Thymus (tissue), 11 donors: Measurements from ENCODE around the gene ACKR4. TPM values are rescaled to one million over a fixed set of nuclear protein-coding genes. Genes with fewer than 3 reads are reported as not detected.
"Not testable (repeated sequence)": the region's sequence is repeated elsewhere in the genome, so short reads cannot be mapped to it uniquely, and the experiment has no call there.

Experiments used
- DNase-seq, 9 donors: peaks; one replicate each; pipeline ENCODE4 v3.0.0-alpha.2; 2013; ENCODE audit warnings: low spot score in 9 of 9, low read depth in 6 of 9, missing footprints in 1 of 9
- H3K27ac ChIP-seq, 2 donors: one replicate each; pipeline ENCODE4 v1.5.1; 2013; ENCODE audit warnings: control low read depth in 1 of 2, low read depth in 1 of 2, low read length in 1 of 2, mild to moderate bottlenecking in 1 of 2, moderate library complexity in 1 of 2
- H3K27me3 ChIP-seq, 2 donors: one replicate each; pipeline ENCODE4 v1.5.1; 2013; ENCODE audit warnings: low read length in 1 of 2; ENCODE audit not compliant: control insufficient read depth in 2 of 2, insufficient read depth in 1 of 2
- H3K36me3 ChIP-seq, 2 donors: one replicate each; pipeline ENCODE4 v1.5.1; 2013; ENCODE audit warnings: low read length in 1 of 2, mild to moderate bottlenecking in 1 of 2, moderate library complexity in 1 of 2; ENCODE audit not compliant: control insufficient read depth in 2 of 2, insufficient read depth in 2 of 2
- H3K4me1 ChIP-seq, 2 donors: one replicate each; pipeline ENCODE4 v1.5.1; 2013; ENCODE audit warnings: low read length in 2 of 2; ENCODE audit not compliant: control insufficient read depth in 2 of 2, insufficient read depth in 2 of 2
- H3K4me3 ChIP-seq, 2 donors: one replicate each; pipeline ENCODE4 v1.5.1; 2013; ENCODE audit warnings: low read length in 2 of 2, control low read depth in 1 of 2, mild to moderate bottlenecking in 1 of 2
- H3K9me3 ChIP-seq, 2 donors: one replicate each; pipeline ENCODE4 v1.5.1; 2013; ENCODE audit warnings: low read length in 1 of 2, mild to moderate bottlenecking in 1 of 2; ENCODE audit not compliant: control insufficient read depth in 2 of 2, insufficient read depth in 1 of 2
- WGBS: extraction: QIAGEN DNeasy Blood & Tissue Kit; methylation state at CpG from one replicate; pipeline ENCODE4 v1.1.7; 2013; 5-methylcytosine and 5-hydroxymethylcytosine counted together
- polyA plus RNA-seq: library from polyadenylated mRNA; stranded (reverse); fragments of 200-250 nt; gene quantifications from one replicate; pipeline ENCODE4 v1.2.3, GENCODE V29; 2013
- total RNA-seq: library from RNA; stranded (reverse); fragments of 120-200 nt; gene quantifications from one replicate; pipeline ENCODE4 v1.2.4, GENCODE V29; 2013
- donor health status: healthy.

ACKR4 gene
- total and polyA plus RNA-seq, 2 donors = 0.71 to 0.94 TPM

- DNase-seq = no peak
- no peaks in the 10 kb centered on the region for H3K9me3 ChIP-seq
- no peak overlapping the region for H3K27ac ChIP-seq
- H3K4me3 ChIP-seq = no peak overlapping the region
- 97% methylated on average over 2 of the region's 2 CpGs for WGBS
- H3K27me3 ChIP-seq = no peaks in the 10 kb centered on the region
- H3K36me3 ChIP-seq = peaks cover 0 to 4% of the 10 kb centered on the region in 2 donors
- H3K4me1 ChIP-seq = no peaks in the 10 kb centered on the region
These were observed 8.3 kb downstream of the ACKR4 start for GRCh38 chr3:132605374-132605792.

- H3K36me3 ChIP-seq = peaks cover 0 to 4% of the 10 kb centered on the region in 2 donors
- 100% methylated on average over 1 of the region's 1 CpG for WGBS
- H3K27me3 ChIP-seq = no peaks in the 10 kb centered on the region
- H3K27ac ChIP-seq = no peak overlapping the region
- no peaks in the 10 kb centered on the region for H3K4me1 ChIP-seq
- no peaks in the 10 kb centered on the region for H3K9me3 ChIP-seq
- H3K4me3 ChIP-seq = no peak overlapping the region
- no peak for DNase-seq
These were observed 9.0 kb downstream of the ACKR4 start for GRCh38 chr3:132606085-132606484.

DNA sequence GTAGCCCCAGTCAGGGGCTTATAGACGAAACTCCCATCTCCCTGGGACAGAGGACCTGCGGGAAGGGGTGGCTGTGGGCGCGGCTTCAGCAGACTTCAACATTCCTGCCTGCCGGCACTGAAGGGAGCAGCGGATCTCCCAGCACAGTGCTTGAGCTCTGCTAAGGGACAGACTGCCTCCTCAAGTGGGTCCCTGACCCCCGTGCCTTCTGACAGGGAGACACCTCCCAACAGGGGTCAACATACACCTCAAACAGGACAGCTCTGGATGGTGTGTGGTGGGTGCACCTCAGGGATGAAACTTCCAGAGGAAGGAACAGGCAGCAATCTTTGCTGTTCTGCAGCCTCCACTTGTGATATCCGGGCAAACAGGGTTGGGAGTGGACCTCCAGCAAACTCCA is 9.6 kb downstream of the ACKR4 start:
- WGBS = 98% methylated on average over 8 of the region's 8 CpGs
- DNase-seq, H3K27ac ChIP-seq, H3K27me3 ChIP-seq, H3K9me3 ChIP-seq, H3K36me3 ChIP-seq, H3K4me3 ChIP-seq, H3K4me1 ChIP-seq: not testable (repeated sequence)

DNA sequence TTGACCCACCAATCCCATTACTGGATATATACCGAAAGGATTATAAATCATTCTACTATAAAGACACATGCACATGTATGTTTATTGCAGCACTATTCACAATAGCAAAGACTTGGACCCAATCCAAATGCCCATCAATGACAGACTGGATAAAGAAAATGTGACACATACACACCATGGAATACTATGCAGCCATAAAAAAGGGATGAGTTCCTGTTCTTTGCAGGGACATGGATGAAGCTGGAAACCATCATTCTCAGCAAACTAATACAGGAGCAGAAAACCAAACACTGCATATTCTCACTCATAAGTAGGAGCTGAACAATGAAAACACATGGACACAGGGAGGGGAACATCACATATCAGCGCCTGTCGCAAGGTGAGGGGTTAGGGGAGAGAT is 18.2 kb downstream of the ACKR4 start:
- 96% methylated on average over 3 of the region's 3 CpGs for WGBS
- not testable (repeated sequence) for H3K4me1 ChIP-seq, H3K36me3 ChIP-seq, H3K4me3 ChIP-seq, DNase-seq, H3K9me3 ChIP-seq, H3K27ac ChIP-seq, H3K27me3 ChIP-seq

GRCh38 chr3:132615881-132616280 is 18.8 kb downstream of the ACKR4 start:
- no peaks in the 10 kb centered on the region for H3K9me3 ChIP-seq
- 56% methylated on average over 3 of the region's 3 CpGs for WGBS
- H3K27me3 ChIP-seq = no peaks in the 10 kb centered on the region
- H3K4me3 ChIP-seq = no peak overlapping the region
- DNase-seq = no peak
- no peaks in the 10 kb centered on the region for H3K4me1 ChIP-seq
- no peak overlapping the region for H3K27ac ChIP-seq
- H3K36me3 ChIP-seq = no peaks in the 10 kb centered on the region

DNA sequence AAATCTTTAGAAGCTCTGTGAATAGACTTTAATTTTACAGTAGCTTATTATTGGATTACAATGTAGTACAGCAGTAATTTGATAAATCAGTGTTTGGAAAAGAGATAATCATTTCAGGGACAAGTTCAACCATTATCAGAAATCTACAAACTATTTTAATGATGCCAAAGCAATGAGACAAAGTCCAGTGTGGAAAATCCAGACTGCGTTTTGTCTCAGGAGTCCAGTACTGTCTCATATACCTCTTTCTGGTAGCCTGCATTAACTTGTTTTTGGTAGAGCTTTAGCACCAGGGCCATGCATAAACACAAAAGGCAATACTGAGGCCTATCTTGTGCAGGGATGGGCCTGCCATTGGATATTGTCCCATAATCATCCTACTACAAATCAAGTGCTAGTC is 19.7 kb downstream of the ACKR4 start:
- whole genome bisulfite sequencing = 96% methylated on average over 1 of the region's 1 CpG
- Histone ChIP-seq H3K27me3 (no peaks in the 10 kb centered on the region), H3K4me1 (no peaks in the 10 kb centered on the region), H3K9me3 (no peaks in the 10 kb centered on the region), H3K27ac (no peak overlapping the region), H3K36me3 (no peaks in the 10 kb centered on the region), H3K4me3 (no peak overlapping the region)
- DNase-seq = no peak

- DNase-seq = no peak
- H3K4me3 ChIP-seq = no peak overlapping the region
- no peak overlapping the region for H3K27ac ChIP-seq
- no peaks in the 10 kb centered on the region for H3K27me3 ChIP-seq
- H3K36me3 ChIP-seq = peaks cover 0 to 9% of the 10 kb centered on the region in 2 donors
- WGBS = 33% methylated on average over 1 of the region's 1 CpG
- H3K9me3 ChIP-seq = no peaks in the 10 kb centered on the region
- no peaks in the 10 kb centered on the region for H3K4me1 ChIP-seq
These were observed 25.1 kb downstream of the ACKR4 start for GRCh38 chr3:132622148-132622547.

DNA sequence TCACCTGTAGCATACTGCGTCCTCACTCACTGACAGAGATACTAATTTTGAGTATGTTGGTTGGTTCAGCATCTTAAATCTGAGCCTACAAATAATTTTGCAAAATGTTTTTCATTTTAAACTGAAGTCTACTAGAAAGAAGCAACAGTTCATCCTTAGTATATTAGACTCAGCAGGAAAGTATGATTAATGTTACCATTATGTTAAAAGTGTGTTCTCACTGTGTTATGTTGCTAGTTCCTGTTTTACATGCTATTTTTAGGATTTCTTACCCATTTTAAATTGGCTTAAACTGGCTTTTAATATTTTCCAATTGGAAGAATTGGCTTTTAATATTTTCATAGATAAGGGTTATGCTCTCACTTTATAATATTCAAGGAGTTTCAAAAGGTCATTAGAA is 25.7 kb downstream of the ACKR4 start:
- 97% methylated on average over 1 of the region's 1 CpG for WGBS
- H3K9me3 ChIP-seq = no peaks in the 10 kb centered on the region
- H3K36me3 ChIP-seq = peaks cover 0 to 15% of the 10 kb centered on the region in 2 donors
- no peaks in the 10 kb centered on the region for H3K27me3 ChIP-seq
- H3K4me3 ChIP-seq = no peak overlapping the region
- H3K4me1 ChIP-seq = no peaks in the 10 kb centered on the region
- no peak for DNase-seq
- H3K27ac ChIP-seq = no peak overlapping the region

- 100% methylated on average over 1 of the region's 1 CpG for WGBS
- DNase-seq = no peak
- Histone ChIP-seq H3K4me1 (no peaks in the 10 kb centered on the region), H3K4me3 (no peak overlapping the region), H3K27me3 (no peaks in the 10 kb centered on the region), H3K36me3 (peaks cover 0 to 19% of the 10 kb centered on the region in 2 donors), H3K27ac (no peak overlapping the region), H3K9me3 (no peaks in the 10 kb centered on the region)
These were observed 26.6 kb downstream of the ACKR4 start for GRCh38 chr3:132623646-132624045.

DNA sequence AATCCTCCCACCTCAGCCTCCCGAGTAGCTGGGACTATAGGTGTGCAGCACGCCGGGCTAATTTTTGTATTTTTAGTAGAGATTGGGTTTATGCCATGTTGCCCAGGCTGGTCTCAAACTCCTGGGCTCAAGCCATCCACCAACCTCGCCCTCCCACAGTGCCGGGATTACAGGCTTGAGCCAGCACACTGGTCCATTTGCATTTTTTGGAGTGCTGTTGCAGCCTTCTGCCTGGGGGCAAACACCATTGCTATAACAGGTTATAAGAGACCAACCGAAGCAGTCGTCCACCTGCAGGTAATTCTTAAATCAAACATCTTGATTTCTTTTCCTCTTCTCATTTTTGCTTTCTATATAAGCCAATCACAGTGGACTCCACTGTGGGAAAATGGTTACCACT is 27.7 kb downstream of the ACKR4 start:
- H3K9me3 ChIP-seq = no peaks in the 10 kb centered on the region
- H3K4me3 ChIP-seq = no peak overlapping the region
- no peaks in the 10 kb centered on the region for H3K4me1 ChIP-seq
- no peaks in the 10 kb centered on the region for H3K27me3 ChIP-seq
- no peak for DNase-seq
- peaks cover 0 to 19% of the 10 kb centered on the region in 2 donors for H3K36me3 ChIP-seq
- WGBS = 98% methylated on average over 7 of the region's 7 CpGs
- no peak overlapping the region for H3K27ac ChIP-seq
